ENCODE measurements around the gene SLC25A21.

Gene SLC25A21

DNA sequence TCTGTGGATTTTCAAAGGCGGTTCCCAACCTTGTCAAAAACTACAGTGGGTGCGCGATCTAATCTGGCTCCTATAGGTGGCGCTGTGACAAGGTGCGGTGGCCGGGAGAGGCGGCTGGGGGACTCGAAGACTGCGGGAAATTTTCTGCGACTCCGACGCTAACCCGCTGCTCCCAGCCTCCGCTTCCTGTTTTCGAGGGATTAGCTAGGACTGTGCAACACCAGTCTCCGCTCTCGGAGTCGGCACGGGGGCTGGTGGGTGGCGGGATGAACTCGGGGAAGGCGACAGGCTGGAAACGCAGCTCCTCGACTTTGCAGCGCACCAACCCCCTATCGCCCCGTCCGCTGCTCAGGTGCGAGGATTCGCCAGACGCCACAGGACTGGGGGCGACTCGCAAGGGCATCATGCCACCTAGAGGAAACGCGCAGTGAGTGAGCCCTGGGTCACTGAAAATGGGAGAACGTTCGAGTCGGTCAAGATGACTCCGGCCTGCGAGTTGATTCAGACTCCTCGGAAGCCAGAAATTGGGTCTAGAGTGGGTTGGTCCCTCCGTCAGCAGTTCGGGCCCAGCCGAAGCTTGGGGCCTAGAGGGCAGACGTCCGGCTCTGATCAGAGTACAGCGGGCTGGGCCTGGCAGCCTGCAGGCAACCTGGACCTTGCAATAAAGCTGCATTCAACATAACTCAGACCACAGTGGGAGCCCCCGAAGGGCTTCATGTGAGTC is 516.3 kb downstream of the SLC25A21 start (continued):
- TF ChIP-seq, protein P1, sequence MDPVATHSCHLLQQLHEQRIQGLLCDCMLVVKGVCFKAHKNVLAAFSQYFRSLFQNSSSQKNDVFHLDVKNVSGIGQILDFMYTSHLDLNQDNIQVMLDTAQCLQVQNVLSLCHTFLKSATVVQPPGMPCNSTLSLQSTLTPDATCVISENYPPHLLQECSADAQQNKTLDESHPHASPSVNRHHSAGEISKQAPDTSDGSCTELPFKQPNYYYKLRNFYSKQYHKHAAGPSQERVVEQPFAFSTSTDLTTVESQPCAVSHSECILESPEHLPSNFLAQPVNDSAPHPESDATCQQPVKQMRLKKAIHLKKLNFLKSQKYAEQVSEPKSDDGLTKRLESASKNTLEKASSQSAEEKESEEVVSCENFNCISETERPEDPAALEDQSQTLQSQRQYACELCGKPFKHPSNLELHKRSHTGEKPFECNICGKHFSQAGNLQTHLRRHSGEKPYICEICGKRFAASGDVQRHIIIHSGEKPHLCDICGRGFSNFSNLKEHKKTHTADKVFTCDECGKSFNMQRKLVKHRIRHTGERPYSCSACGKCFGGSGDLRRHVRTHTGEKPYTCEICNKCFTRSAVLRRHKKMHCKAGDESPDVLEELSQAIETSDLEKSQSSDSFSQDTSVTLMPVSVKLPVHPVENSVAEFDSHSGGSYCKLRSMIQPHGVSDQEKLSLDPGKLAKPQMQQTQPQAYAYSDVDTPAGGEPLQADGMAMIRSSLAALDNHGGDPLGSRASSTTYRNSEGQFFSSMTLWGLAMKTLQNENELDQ (tag by site-specific recombination; IDR thresholded peaks at IDR 0.05; ENCODE audit: low read depth), result no peak
- TF ChIP-seq, protein P2, sequence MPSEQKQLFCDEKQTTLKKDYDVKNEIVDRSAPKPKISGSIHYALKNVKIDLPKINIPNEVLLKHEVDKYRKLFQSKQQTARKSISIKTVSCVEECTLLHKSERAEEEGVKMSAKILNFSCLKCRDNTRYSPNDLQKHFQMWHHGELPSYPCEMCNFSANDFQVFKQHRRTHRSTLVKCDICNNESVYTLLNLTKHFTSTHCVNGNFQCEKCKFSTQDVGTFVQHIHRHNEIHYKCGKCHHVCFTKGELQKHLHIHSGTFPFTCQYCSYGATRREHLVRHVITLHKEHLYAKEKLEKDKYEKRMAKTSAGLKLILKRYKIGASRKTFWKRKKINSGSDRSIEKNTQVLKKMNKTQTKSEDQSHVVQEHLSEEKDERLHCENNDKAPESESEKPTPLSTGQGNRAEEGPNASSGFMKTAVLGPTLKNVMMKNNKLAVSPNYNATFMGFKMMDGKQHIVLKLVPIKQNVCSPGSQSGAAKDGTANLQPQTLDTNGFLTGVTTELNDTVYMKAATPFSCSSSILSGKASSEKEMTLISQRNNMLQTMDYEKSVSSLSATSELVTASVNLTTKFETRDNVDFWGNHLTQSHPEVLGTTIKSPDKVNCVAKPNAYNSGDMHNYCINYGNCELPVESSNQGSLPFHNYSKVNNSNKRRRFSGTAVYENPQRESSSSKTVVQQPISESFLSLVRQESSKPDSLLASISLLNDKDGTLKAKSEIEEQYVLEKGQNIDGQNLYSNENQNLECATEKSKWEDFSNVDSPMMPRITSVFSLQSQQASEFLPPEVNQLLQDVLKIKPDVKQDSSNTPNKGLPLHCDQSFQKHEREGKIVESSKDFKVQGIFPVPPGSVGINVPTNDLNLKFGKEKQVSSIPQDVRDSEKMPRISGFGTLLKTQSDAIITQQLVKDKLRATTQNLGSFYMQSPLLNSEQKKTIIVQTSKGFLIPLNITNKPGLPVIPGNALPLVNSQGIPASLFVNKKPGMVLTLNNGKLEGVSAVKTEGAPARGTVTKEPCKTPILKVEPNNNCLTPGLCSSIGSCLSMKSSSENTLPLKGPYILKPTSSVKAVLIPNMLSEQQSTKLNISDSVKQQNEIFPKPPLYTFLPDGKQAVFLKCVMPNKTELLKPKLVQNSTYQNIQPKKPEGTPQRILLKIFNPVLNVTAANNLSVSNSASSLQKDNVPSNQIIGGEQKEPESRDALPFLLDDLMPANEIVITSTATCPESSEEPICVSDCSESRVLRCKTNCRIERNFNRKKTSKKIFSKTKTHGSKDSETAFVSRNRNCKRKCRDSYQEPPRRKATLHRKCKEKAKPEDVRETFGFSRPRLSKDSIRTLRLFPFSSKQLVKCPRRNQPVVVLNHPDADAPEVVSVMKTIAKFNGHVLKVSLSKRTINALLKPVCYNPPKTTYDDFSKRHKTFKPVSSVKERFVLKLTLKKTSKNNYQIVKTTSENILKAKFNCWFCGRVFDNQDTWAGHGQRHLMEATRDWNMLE (tag by site-specific recombination; conservative IDR thresholded peaks at IDR 0.05; ENCODE audit: low read depth), result no peak

DNA sequence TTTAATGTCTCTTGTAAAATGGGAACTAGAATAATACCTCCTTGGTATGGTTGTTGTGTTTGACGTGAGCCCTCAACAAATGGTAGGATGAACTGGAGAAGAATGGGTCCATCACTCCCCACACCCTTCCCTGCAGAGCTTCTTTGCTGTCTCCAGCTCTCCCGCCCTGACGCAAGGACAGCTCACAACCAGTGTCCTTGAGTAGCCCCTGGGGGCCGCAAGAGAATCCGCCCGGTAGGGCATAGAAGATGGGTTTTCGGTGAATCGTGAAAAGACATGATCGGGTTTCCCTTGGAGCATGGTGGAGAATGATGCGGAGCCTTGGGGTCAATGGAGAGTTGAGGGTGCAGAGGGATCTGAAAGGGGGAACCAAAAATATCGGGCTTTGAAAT is 516.8 kb downstream of the SLC25A21 start:
- Histone ChIP-seq H3K36me3 (ENCODE audit: control insufficient read depth in 2 of 2, insufficient read depth in 1 of 2, low read length in 2 of 2) (no peaks in the 10 kb centered on the region), H3K27ac (ENCODE audit: extremely low read depth, low read depth, low read length) (no peak overlapping the region), H3K9me3 (ENCODE audit: control insufficient read depth, insufficient read depth, low read depth, low read length) (no peaks in the 10 kb centered on the region), H3K4me3 (ENCODE audit: low read depth, low read length) (no peak overlapping the region), H3K4me1 (ENCODE audit: control insufficient read depth, insufficient read depth, low read length) (peaks cover 9% of the 10 kb centered on the region)
- ChIA-PET POLR2A (no interaction called here), CTCF (interaction anchor here (0.6 to 1.8 kb wide), 8 partner anchors 27 to 297 kb away, joined by 3 to 9 read pairs (median 4); no protein-coding TSS in a partner anchor)
- TF ChIP-seq, protein P3, sequence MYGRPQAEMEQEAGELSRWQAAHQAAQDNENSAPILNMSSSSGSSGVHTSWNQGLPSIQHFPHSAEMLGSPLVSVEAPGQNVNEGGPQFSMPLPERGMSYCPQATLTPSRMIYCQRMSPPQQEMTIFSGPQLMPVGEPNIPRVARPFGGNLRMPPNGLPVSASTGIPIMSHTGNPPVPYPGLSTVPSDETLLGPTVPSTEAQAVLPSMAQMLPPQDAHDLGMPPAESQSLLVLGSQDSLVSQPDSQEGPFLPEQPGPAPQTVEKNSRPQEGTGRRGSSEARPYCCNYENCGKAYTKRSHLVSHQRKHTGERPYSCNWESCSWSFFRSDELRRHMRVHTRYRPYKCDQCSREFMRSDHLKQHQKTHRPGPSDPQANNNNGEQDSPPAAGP (tag by site-specific recombination; IDR thresholded peaks at IDR 0.05), result no peak
- TF ChIP-seq MZF1 (tag by site-specific recombination; IDR thresholded peaks at IDR 0.05; ENCODE audit: borderline replicate concordance) (no peak), ZNF416 (tag by site-specific recombination; IDR thresholded peaks at IDR 0.05) (no peak), ZNF571 (tag by site-specific recombination; IDR thresholded peaks at IDR 0.05) (no peak), GLIS2 (tag by site-specific recombination; IDR thresholded peaks at IDR 0.05) (no peak), ZNF658 (tag by site-specific recombination; IDR thresholded peaks at IDR 0.05) (no peak), ZNF248 (tag by site-specific recombination; IDR thresholded peaks at IDR 0.05) (no peak), ZNF629 (tag by site-specific recombination; IDR thresholded peaks at IDR 0.05) (no peak), WT1 (tag by site-specific recombination; IDR thresholded peaks at IDR 0.05) (no peak), ZNF175 (tag by site-specific recombination; IDR thresholded peaks at IDR 0.05) (no peak), ZNF610 (tag by site-specific recombination; IDR thresholded peaks at IDR 0.05; ENCODE audit: borderline replicate concordance) (no peak)
- TF ChIP-seq, protein P2 (tag by site-specific recombination; conservative IDR thresholded peaks at IDR 0.05; ENCODE audit: low read depth), result no peak
